ENCODE results near the gene BEND7. TPM values are rescaled to one million over a fixed set of nuclear protein-coding genes. Genes with fewer than 3 reads are reported as not detected.

Gene BEND7
- polyA plus RNA-seq, 1 donor (not counting 4 experiments of a cell fraction or from before 2014, with no cell fraction given): 4.4 TPM

DNA sequence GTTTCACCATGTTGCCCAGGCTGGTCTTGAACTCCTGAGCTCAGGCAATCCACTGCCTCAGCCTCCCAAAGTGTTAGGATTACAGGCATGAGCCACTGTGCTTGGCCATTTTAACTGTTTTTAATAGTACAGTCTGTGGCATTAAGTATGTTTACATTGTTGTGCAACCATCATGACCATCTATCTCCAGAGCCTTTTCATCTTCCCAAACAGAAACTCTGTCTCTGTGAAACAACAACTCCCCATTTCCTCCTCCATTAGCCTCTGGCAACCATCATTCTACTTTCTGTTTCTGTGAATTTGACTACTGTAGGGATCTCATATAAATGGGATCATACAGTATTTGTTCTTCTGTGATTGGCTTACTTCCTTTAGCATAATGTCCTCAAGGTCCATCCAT is 132.4 kb downstream of the BEND7 start:
- Histone ChIP-seq H3K4me3 (ENCODE audit: control insufficient read depth in 2 of 3, extremely low read depth in 1 of 3, insufficient read depth in 2 of 3, low read depth in 1 of 3, low read length in 3 of 3) (no peak overlapping the region), H3K79me2 (ENCODE audit: control insufficient read depth, insufficient read depth, low read length) (no peaks in the 10 kb centered on the region), H3K9me1 (ENCODE audit: control insufficient read depth, extremely low read depth, insufficient read depth, low read length) (no peaks in the 10 kb centered on the region), H3K9ac (ENCODE audit: control insufficient read depth, extremely low read depth, insufficient read depth, low read length) (no peak overlapping the region), H3K9me3 (ENCODE audit: control insufficient read depth, low read depth, low read length) (no peaks in the 10 kb centered on the region), H3K36me3 (ENCODE audit: control insufficient read depth in 2 of 2, extremely low read depth in 1 of 2, insufficient read depth in 2 of 2, low read length in 2 of 2) (no peaks in the 10 kb centered on the region), H3K27ac (ENCODE audit: control insufficient read depth, insufficient read depth, low read length) (no peak overlapping the region), H3K4me1 (ENCODE audit: control insufficient read depth, extremely low read depth, insufficient read depth, low read length) (no peaks in the 10 kb centered on the region), H2AFZ (ENCODE audit: control insufficient read depth, low read length) (no peak overlapping the region), H4K20me1 (ENCODE audit: control insufficient read depth, extremely low read depth, insufficient read depth, low read length) (no peaks in the 10 kb centered on the region), H3K27me3 (ENCODE audit: control insufficient read depth, extremely low read depth, insufficient read depth, low read length) (no peaks in the 10 kb centered on the region), H3K4me2 (ENCODE audit: control insufficient read depth, extremely low read depth, insufficient read depth, low read depth, low read length) (no peak overlapping the region)
- FAIRE-seq (no peak), DNase-seq (ENCODE audit: low read depth, low spot score) (no peak)
- TF ChIP-seq EZH2 (IDR thresholded peaks at IDR 0.05; ENCODE audit: low read length): no peak
- TF ChIP-seq, protein P1, sequence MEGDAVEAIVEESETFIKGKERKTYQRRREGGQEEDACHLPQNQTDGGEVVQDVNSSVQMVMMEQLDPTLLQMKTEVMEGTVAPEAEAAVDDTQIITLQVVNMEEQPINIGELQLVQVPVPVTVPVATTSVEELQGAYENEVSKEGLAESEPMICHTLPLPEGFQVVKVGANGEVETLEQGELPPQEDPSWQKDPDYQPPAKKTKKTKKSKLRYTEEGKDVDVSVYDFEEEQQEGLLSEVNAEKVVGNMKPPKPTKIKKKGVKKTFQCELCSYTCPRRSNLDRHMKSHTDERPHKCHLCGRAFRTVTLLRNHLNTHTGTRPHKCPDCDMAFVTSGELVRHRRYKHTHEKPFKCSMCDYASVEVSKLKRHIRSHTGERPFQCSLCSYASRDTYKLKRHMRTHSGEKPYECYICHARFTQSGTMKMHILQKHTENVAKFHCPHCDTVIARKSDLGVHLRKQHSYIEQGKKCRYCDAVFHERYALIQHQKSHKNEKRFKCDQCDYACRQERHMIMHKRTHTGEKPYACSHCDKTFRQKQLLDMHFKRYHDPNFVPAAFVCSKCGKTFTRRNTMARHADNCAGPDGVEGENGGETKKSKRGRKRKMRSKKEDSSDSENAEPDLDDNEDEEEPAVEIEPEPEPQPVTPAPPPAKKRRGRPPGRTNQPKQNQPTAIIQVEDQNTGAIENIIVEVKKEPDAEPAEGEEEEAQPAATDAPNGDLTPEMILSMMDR (optimal IDR thresholded peaks at IDR 0.05 in 1 of 3, IDR thresholded peaks at IDR 0.05 in 1 of 3, conservative IDR thresholded peaks at IDR 0.05 in 1 of 3; ENCODE audit: extremely low read depth in 1 of 3, insufficient read depth in 2 of 3, low read length in 3 of 3): no peak
- dilution Hi-C loops (cut with MboI; ENCODE audit: extremely low pct_ligation_motif_present, low sequenced_read_pairs): no loop called here

DNA sequence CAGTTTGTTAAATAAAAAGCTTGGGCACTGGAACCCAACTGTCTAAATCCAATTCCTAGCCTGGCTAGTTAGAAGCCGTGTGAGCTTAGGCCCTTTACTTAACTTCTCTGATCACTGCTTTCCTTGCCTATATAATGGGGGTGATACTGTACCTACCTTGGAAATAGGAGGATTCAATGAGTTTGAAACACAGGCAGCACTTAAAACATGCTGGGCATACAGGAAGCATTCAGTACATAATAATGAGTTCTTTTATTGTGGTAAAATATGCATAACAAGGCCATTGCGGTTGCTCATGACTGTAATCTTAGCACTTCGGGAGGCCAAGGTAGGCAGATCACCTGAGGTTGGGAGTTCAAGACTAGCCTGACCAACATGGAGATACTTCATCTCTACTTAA is 133.3 kb downstream of the BEND7 start:
- Histone ChIP-seq H3K4me3 (ENCODE audit: control insufficient read depth in 2 of 3, extremely low read depth in 1 of 3, insufficient read depth in 2 of 3, low read depth in 1 of 3, low read length in 3 of 3) (no peak overlapping the region), H3K27ac (ENCODE audit: control insufficient read depth, insufficient read depth, low read length) (no peak overlapping the region), H3K9me3 (ENCODE audit: control insufficient read depth, low read depth, low read length) (no peaks in the 10 kb centered on the region), H3K9me1 (ENCODE audit: control insufficient read depth, extremely low read depth, insufficient read depth, low read length) (no peaks in the 10 kb centered on the region), H3K36me3 (ENCODE audit: control insufficient read depth in 2 of 2, extremely low read depth in 1 of 2, insufficient read depth in 2 of 2, low read length in 2 of 2) (no peaks in the 10 kb centered on the region), H3K9ac (ENCODE audit: control insufficient read depth, extremely low read depth, insufficient read depth, low read length) (no peak overlapping the region), H3K79me2 (ENCODE audit: control insufficient read depth, insufficient read depth, low read length) (no peaks in the 10 kb centered on the region), H3K4me2 (ENCODE audit: control insufficient read depth, extremely low read depth, insufficient read depth, low read depth, low read length) (no peak overlapping the region), H3K27me3 (ENCODE audit: control insufficient read depth, extremely low read depth, insufficient read depth, low read length) (no peaks in the 10 kb centered on the region), H4K20me1 (ENCODE audit: control insufficient read depth, extremely low read depth, insufficient read depth, low read length) (no peaks in the 10 kb centered on the region), H2AFZ (ENCODE audit: control insufficient read depth, low read length) (no peak overlapping the region), H3K4me1 (ENCODE audit: control insufficient read depth, extremely low read depth, insufficient read depth, low read length) (no peaks in the 10 kb centered on the region)
- FAIRE-seq (no peak), DNase-seq (ENCODE audit: low read depth, low spot score) (no peak)
- dilution Hi-C loops (cut with MboI; ENCODE audit: extremely low pct_ligation_motif_present, low sequenced_read_pairs): no loop called here
- TF ChIP-seq EZH2 (IDR thresholded peaks at IDR 0.05; ENCODE audit: low read length): no peak
- TF ChIP-seq, protein P1 (optimal IDR thresholded peaks at IDR 0.05 in 1 of 3, IDR thresholded peaks at IDR 0.05 in 1 of 3, conservative IDR thresholded peaks at IDR 0.05 in 1 of 3; ENCODE audit: extremely low read depth in 1 of 3, insufficient read depth in 2 of 3, low read length in 3 of 3): no peak
